ENCODE results near the gene ZNF425. TPM values are rescaled to one million over a fixed set of nuclear protein-coding genes. Genes with fewer than 3 reads are reported as not detected.

The ZNF425 gene
- total RNA-seq (2022; extraction: Qiagen RNA extraction): 0.97 to 1.5 TPM (median 0.98 TPM) in 5 replicates

GRCh38 chr7:149125863-149126661 is at the start of gene ZNF425:
ZNF425 (minus strand) TSS chr7:149126324; CDS start chr7:149126213, 111 bp downstream.

GRCh38 chr7:149147072-149147751 is 21.1 kb upstream of the ZNF425 start, which contains the start of gene ZNF398:
ZNF398 (plus strand) TSS chr7:149147453; CDS start chr7:149147743, 290 bp downstream.

GRCh38 chr7:149090397-149091195 is 35.5 kb downstream of the ZNF425 start, which contains the start of gene ZNF786:
ZNF786 (minus strand) TSS chr7:149090718; CDS start chr7:149090640, 78 bp downstream.

Other genes starting within 250 kb of the ZNF425 start
- 21.1 to 25.4 TPM (median 22.2 TPM) in 5 replicates for gene EZH2, start 242.0 kb downstream of the ZNF425 start, total RNA-seq (2022; extraction: Qiagen RNA extraction)
- 164 to 194 TPM (median 179 TPM) in 5 replicates for gene PDIA4, start 97.8 kb downstream of the ZNF425 start, total RNA-seq (2022; extraction: Qiagen RNA extraction)
- gene ZNF786, start 35.6 kb downstream of the ZNF425 start, total RNA-seq (2022; extraction: Qiagen RNA extraction): 5.5 to 7.0 TPM (median 6.6 TPM) in 5 replicates
- gene ZNF398, start 21.1 kb upstream of the ZNF425 start, total RNA-seq (2022; extraction: Qiagen RNA extraction): 8.1 to 9.5 TPM (median 9.1 TPM) in 5 replicates
- gene ZNF282, start 69.2 kb upstream of the ZNF425 start, total RNA-seq (2022; extraction: Qiagen RNA extraction): 19.1 to 28.5 TPM (median 25.8 TPM) in 5 replicates
- 11.1 to 12.6 TPM (median 12.2 TPM) in 5 replicates for gene ZNF212, start 113.3 kb upstream of the ZNF425 start, total RNA-seq (2022; extraction: Qiagen RNA extraction)
- gene ZNF783, start 135.9 kb upstream of the ZNF425 start, total RNA-seq (2022; extraction: Qiagen RNA extraction): 5.0 to 7.2 TPM (median 6.5 TPM) in 5 replicates

All from A549 treated with CORT108297 at 1 μM for 4 hours (cell line).